ENCODE results near the gene FMN2.

- TF ChIP-seq, protein P1, sequence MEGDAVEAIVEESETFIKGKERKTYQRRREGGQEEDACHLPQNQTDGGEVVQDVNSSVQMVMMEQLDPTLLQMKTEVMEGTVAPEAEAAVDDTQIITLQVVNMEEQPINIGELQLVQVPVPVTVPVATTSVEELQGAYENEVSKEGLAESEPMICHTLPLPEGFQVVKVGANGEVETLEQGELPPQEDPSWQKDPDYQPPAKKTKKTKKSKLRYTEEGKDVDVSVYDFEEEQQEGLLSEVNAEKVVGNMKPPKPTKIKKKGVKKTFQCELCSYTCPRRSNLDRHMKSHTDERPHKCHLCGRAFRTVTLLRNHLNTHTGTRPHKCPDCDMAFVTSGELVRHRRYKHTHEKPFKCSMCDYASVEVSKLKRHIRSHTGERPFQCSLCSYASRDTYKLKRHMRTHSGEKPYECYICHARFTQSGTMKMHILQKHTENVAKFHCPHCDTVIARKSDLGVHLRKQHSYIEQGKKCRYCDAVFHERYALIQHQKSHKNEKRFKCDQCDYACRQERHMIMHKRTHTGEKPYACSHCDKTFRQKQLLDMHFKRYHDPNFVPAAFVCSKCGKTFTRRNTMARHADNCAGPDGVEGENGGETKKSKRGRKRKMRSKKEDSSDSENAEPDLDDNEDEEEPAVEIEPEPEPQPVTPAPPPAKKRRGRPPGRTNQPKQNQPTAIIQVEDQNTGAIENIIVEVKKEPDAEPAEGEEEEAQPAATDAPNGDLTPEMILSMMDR (IDR thresholded peaks at IDR 0.05), result no peak
- no peak for TF ChIP-seq ZFX (IDR thresholded peaks at IDR 0.05; ENCODE audit: borderline replicate concordance)
These were observed 221.2 kb downstream of the FMN2 start for GRCh38 chr1:240312872-240313271.
